Endodermal cell (in vitro differentiated cells): ENCODE measurements around the gene CHP2. TPM values are rescaled to one million over a fixed set of nuclear protein-coding genes. Genes with fewer than 3 reads are reported as not detected.

ENCODE experiments used
- DNase-seq: peaks from one replicate; pipeline ENCODE4 v3.0.0-alpha.2; 2017
- H3K27ac ChIP-seq: 2 replicates; pipeline ENCODE4 v1.5.1; 2013; ENCODE audit warnings: mild to moderate bottlenecking, low read depth, low read length, moderate library complexity
- H3K27me3 ChIP-seq: 2 replicates; pipeline ENCODE4 v1.6.1; 2013; ENCODE audit warnings: mild to moderate bottlenecking, low read length, moderate library complexity; ENCODE audit not compliant: insufficient read depth, control insufficient read depth, poor library complexity, severe bottlenecking
- H3K36me3 ChIP-seq: 2 replicates; pipeline ENCODE4 v1.7.0; 2013; ENCODE audit warnings: mild to moderate bottlenecking, low read length, moderate library complexity; ENCODE audit not compliant: control insufficient read depth, insufficient read depth
- H3K4me1 ChIP-seq: one replicate; pipeline ENCODE4 v1.7.0; 2013; ENCODE audit warnings: low read length; ENCODE audit not compliant: control insufficient read depth, insufficient read depth
- H3K4me3 ChIP-seq: 2 replicates; pipeline ENCODE4 v1.5.1; 2013; ENCODE audit warnings: mild to moderate bottlenecking, low read length, moderate library complexity
- H3K9ac ChIP-seq: 2 replicates; pipeline ENCODE4 v1.6.1; 2013; ENCODE audit warnings: mild to moderate bottlenecking, low read length, moderate library complexity; ENCODE audit not compliant: poor library complexity, severe bottlenecking; ENCODE audit errors: extremely low read depth
- H3K9me3 ChIP-seq: 2 replicates; pipeline ENCODE4 v1.6.1; 2013; ENCODE audit warnings: mild to moderate bottlenecking, low read length, moderate library complexity; ENCODE audit not compliant: control insufficient read depth
- H3K27ac Mint-ChIP-seq: 2 replicates; pipeline ENCODE4 v1.8.0; 2020; ENCODE audit warnings: mixed read lengths
- H3K27me3 Mint-ChIP-seq: 2 replicates; pipeline ENCODE4 v1.8.0; 2021; ENCODE audit warnings: mild to moderate bottlenecking, mixed read lengths; ENCODE audit not compliant: insufficient read depth
- H3K36me3 Mint-ChIP-seq: 2 replicates; pipeline ENCODE4 v1.8.0; 2020; ENCODE audit warnings: low read depth, mixed read lengths
- H3K4me1 Mint-ChIP-seq: 2 replicates; pipeline ENCODE4 v1.8.0; 2020; ENCODE audit warnings: mixed read lengths
- H3K4me3 Mint-ChIP-seq: 2 replicates; pipeline ENCODE4 v1.8.0; 2020; ENCODE audit warnings: mild to moderate bottlenecking, moderate library complexity, mixed read lengths
- H3K9me3 Mint-ChIP-seq: 2 replicates; pipeline ENCODE4 v1.8.0; 2020; ENCODE audit warnings: mild to moderate bottlenecking, mixed read lengths
- CTCF ChIP-seq: fragments of 200-600 bp; sonication (generic); conservative IDR thresholded peaks from 2 replicates; pipeline ENCODE4 v1.5.0; 2021; ENCODE audit warnings: antibody characterized with exemption, mild to moderate bottlenecking
- WGBS, 2 experiments: methylation state at CpG; one replicate each; pipeline versions ENCODE4 v1.1.5 to v1.1.7; 2013; ENCODE audit warnings: missing lambda C conversion rate in 2 of 2, mixed read lengths in 1 of 2; ENCODE audit not compliant: insufficient coverage in 1 of 2, insufficient read length in 1 of 2; 5-methylcytosine and 5-hydroxymethylcytosine counted together
- total RNA-seq, 2 donors: library from RNA; stranded (reverse); fragmentation: NEBNext Ultra II Directional in 1 of 2; extraction: Animal tissue kit (Norgen Biotek cat#: 25700) in 1 of 2; gene quantifications; 2 replicates in 1 of 2; 3 replicates in 1 of 2; pipeline ENCODE4 v1.2.1, GENCODE V29; 2021

CHP2 gene
- total RNA-seq, 2 donors from 2014 or later, result 0.46 to 1.2 TPM

- Mint-ChIP-seq H3K9me3 (no peaks in the 10 kb centered on the region), H3K4me3 (no peak overlapping the region), H3K27me3 (no peaks in the 10 kb centered on the region), H3K36me3 (no peaks in the 10 kb centered on the region), H3K27ac (no peak overlapping the region), H3K4me1 (no peaks in the 10 kb centered on the region)
- DNase-seq, result peak; percentile 11
- no peaks in the 10 kb centered on the region for H3K4me1 ChIP-seq
- no peak overlapping the region for H3K27ac ChIP-seq
- H3K9ac ChIP-seq, result no peak overlapping the region
- no peaks in the 10 kb centered on the region for H3K36me3 ChIP-seq
- 50 to 58% methylated on average over 1 to 2 of the region's 2 CpGs for WGBS, 2 experiments
- no peaks in the 10 kb centered on the region for H3K9me3 ChIP-seq
- H3K4me3 ChIP-seq, result no peak overlapping the region
- H3K27me3 ChIP-seq, result no peaks in the 10 kb centered on the region
- TF ChIP-seq CTCF, result no peak
Measured at GRCh38 chr16:23771642-23772041, 16.8 kb downstream of the CHP2 start.

GRCh38 chr16:23773339-23773738 is 18.5 kb downstream of the CHP2 start:
- Histone ChIP-seq H3K9me3 (no peaks in the 10 kb centered on the region), H3K4me1 (no peaks in the 10 kb centered on the region), H3K9ac (no peak overlapping the region), H3K4me3 (no peak overlapping the region), H3K27me3 (no peaks in the 10 kb centered on the region), H3K27ac (no peak overlapping the region), H3K36me3 (no peaks in the 10 kb centered on the region)
- DNase-seq, result peak; percentile 15
- no peak overlapping the region for H3K27ac Mint-ChIP-seq
- no peak for TF ChIP-seq CTCF
- H3K9me3 Mint-ChIP-seq, result peaks cover 3% of the 10 kb centered on the region
- H3K4me1 Mint-ChIP-seq, result no peaks in the 10 kb centered on the region
- H3K27me3 Mint-ChIP-seq, result no peaks in the 10 kb centered on the region
- H3K36me3 Mint-ChIP-seq, result no peaks in the 10 kb centered on the region
- 86 to 100% methylated on average over 2 of the region's 2 CpGs for WGBS, 2 experiments
- no peak overlapping the region for H3K4me3 Mint-ChIP-seq

GRCh38 chr16:23781176-23781575 is 26.4 kb downstream of the CHP2 start:
- Histone ChIP-seq H3K36me3 (no peaks in the 10 kb centered on the region), H3K4me3 (no peak overlapping the region), H3K9me3 (no peaks in the 10 kb centered on the region), H3K27me3 (no peaks in the 10 kb centered on the region), H3K4me1 (no peaks in the 10 kb centered on the region), H3K27ac (no peak overlapping the region), H3K9ac (no peak overlapping the region)
- no peak overlapping the region for H3K27ac Mint-ChIP-seq
- no peaks in the 10 kb centered on the region for H3K36me3 Mint-ChIP-seq
- H3K4me1 Mint-ChIP-seq, result peaks cover 14% of the 10 kb centered on the region
- H3K4me3 Mint-ChIP-seq, result no peak overlapping the region
- WGBS, 2 experiments, result 88% methylated on average over 1 of the region's 1 CpG; no CpG with 5 or more reads in 1 of the 2 experiments
- peaks cover 9% of the 10 kb centered on the region for H3K9me3 Mint-ChIP-seq
- TF ChIP-seq CTCF, result no peak
- no peaks in the 10 kb centered on the region for H3K27me3 Mint-ChIP-seq
- DNase-seq, result no peak
